ENCODE measurements around the gene RNU4-1.
A peak's percentile ranks its signal among the peaks of the same experiment; 100 is the strongest.
"Not testable (repeated sequence)": the region's sequence is repeated elsewhere in the genome, so short reads cannot be mapped to it uniquely, and the experiment has no call there.

Gene RNU4-1

GRCh38 chr12:120292661-120293531 lies at the start of gene RNU4-1:
Gene RNU4-1, minus strand, starts transcription at chr12:120293237.
- H3K27ac Mint-ChIP-seq: no peak within 1 kb of the TSS
- H3K36me3 Mint-ChIP-seq: no peaks in the 10 kb centered on the region
- DNase-seq (peak; percentile 89), ATAC-seq (replicated peaks) (peak; percentile 62 to 65)
- H3K9me3 Mint-ChIP-seq: no peaks in the 10 kb centered on the region
- no peaks in the 10 kb centered on the region for H3K27me3 Mint-ChIP-seq
- no peak within 1 kb of the TSS for H3K4me3 Mint-ChIP-seq
- H3K4me1 Mint-ChIP-seq: peaks cover 0 to 8% of the 10 kb centered on the region in 2 donors

GRCh38 chr12:120342175-120343038 lies 49.4 kb upstream of the RNU4-1 start:
- Mint-ChIP-seq H3K4me3 (no peak overlapping the region), H3K9me3 (peaks cover 12 to 13% of the 10 kb centered on the region in 2 donors), H3K4me1 (no peaks in the 10 kb centered on the region), H3K36me3 (peaks cover 0 to 7% of the 10 kb centered on the region in 2 donors), H3K27ac (no peak overlapping the region), H3K27me3 (peaks cover 15 to 26% of the 10 kb centered on the region in 2 donors)
- DNase-seq: no peak
- ATAC-seq (replicated peaks): no peak

GRCh38 chr12:120339256-120339655 lies 46.2 kb upstream of the RNU4-1 start:
- no peak overlapping the region for H3K4me3 Mint-ChIP-seq
- DNase-seq: no peak

GRCh38 chr12:120337730-120338129 lies 44.7 kb upstream of the RNU4-1 start:
- Mint-ChIP-seq H3K27ac (peak overlapping the region; percentile 77), H3K4me3 (no peak overlapping the region)

More at GRCh38 chr12:120339256-120339655, 46.2 kb upstream of the RNU4-1 start:
- Mint-ChIP-seq H3K27me3 (peaks cover 9% of the 10 kb centered on the region in 2 donors), H3K4me1 (peaks cover 8 to 12% of the 10 kb centered on the region in 2 donors), H3K27ac (no peak overlapping the region), H3K9me3 (peaks cover 25 to 26% of the 10 kb centered on the region in 2 donors), H3K36me3 (peaks cover 0 to 12% of the 10 kb centered on the region in 2 donors)
- ATAC-seq (replicated peaks): no peak

GRCh38 chr12:120336392-120336791 lies 43.4 kb upstream of the RNU4-1 start:
- peaks cover 0 to 12% of the 10 kb centered on the region in 2 donors for H3K36me3 Mint-ChIP-seq
- not testable (repeated sequence) for H3K27ac Mint-ChIP-seq

More at GRCh38 chr12:120337730-120338129, 44.7 kb upstream of the RNU4-1 start:
- no peak for DNase-seq
- ATAC-seq (replicated peaks): no peak
- peaks cover 0 to 12% of the 10 kb centered on the region in 2 donors for H3K36me3 Mint-ChIP-seq
- H3K9me3 Mint-ChIP-seq: peaks cover 25 to 26% of the 10 kb centered on the region in 2 donors
- H3K4me1 Mint-ChIP-seq: peaks cover 8 to 12% of the 10 kb centered on the region in 2 donors
- peaks cover 4 to 9% of the 10 kb centered on the region in 2 donors for H3K27me3 Mint-ChIP-seq

GRCh38 chr12:120335447-120335846 lies 42.4 kb upstream of the RNU4-1 start:
- DNase-seq (peak; percentile 75), ATAC-seq (replicated peaks) (peak; percentile 53 to 73)
- Mint-ChIP-seq H3K4me1 (peaks cover 8 to 12% of the 10 kb centered on the region in 2 donors), H3K36me3 (peaks cover 0 to 12% of the 10 kb centered on the region in 2 donors), H3K9me3 (peaks cover 25 to 26% of the 10 kb centered on the region in 2 donors)
- not testable (repeated sequence) for H3K4me3 Mint-ChIP-seq, H3K27me3 Mint-ChIP-seq, H3K27ac Mint-ChIP-seq

More at GRCh38 chr12:120336392-120336791, 43.4 kb upstream of the RNU4-1 start:
- H3K27me3 Mint-ChIP-seq; ATAC-seq (replicated peaks); DNase-seq; H3K4me3 Mint-ChIP-seq: not testable (repeated sequence)
- H3K9me3 Mint-ChIP-seq: peaks cover 25 to 26% of the 10 kb centered on the region in 2 donors
- H3K4me1 Mint-ChIP-seq: peaks cover 8 to 12% of the 10 kb centered on the region in 2 donors

GRCh38 chr12:120332523-120332922 lies 39.5 kb upstream of the RNU4-1 start:
- no peak for ATAC-seq (replicated peaks)

GRCh38 chr12:120332041-120332440 lies 39.0 kb upstream of the RNU4-1 start:
- peaks cover 11 to 13% of the 10 kb centered on the region in 2 donors for H3K9me3 Mint-ChIP-seq

More at GRCh38 chr12:120332523-120332922, 39.5 kb upstream of the RNU4-1 start:
- peaks cover 9 to 14% of the 10 kb centered on the region in 2 donors for H3K27me3 Mint-ChIP-seq
- H3K36me3 Mint-ChIP-seq: peaks cover 0 to 6% of the 10 kb centered on the region in 2 donors
- no peak overlapping the region for H3K27ac Mint-ChIP-seq
- peaks cover 8 to 12% of the 10 kb centered on the region in 2 donors for H3K4me1 Mint-ChIP-seq
- DNase-seq: no peak
- H3K9me3 Mint-ChIP-seq: peaks cover 13 to 15% of the 10 kb centered on the region in 2 donors
- H3K4me3 Mint-ChIP-seq: no peak overlapping the region

GRCh38 chr12:120331390-120331789 lies 38.4 kb upstream of the RNU4-1 start:
- DNase-seq: no peak
- H3K27ac Mint-ChIP-seq: no peak overlapping the region
- peaks cover 9 to 14% of the 10 kb centered on the region in 2 donors for H3K27me3 Mint-ChIP-seq
- ATAC-seq (replicated peaks): no peak
- no peak overlapping the region for H3K4me3 Mint-ChIP-seq
- H3K9me3 Mint-ChIP-seq: peaks cover 6 to 7% of the 10 kb centered on the region in 2 donors
- H3K4me1 Mint-ChIP-seq: peaks cover 8 to 13% of the 10 kb centered on the region in 2 donors
- H3K36me3 Mint-ChIP-seq: peaks cover 0 to 3% of the 10 kb centered on the region in 2 donors

More at GRCh38 chr12:120332041-120332440, 39.0 kb upstream of the RNU4-1 start:
- peaks cover 0 to 3% of the 10 kb centered on the region in 2 donors for H3K36me3 Mint-ChIP-seq
- H3K4me3 Mint-ChIP-seq: no peak overlapping the region
- DNase-seq (no peak), ATAC-seq (replicated peaks) (no peak)
- H3K4me1 Mint-ChIP-seq: peaks cover 8 to 12% of the 10 kb centered on the region in 2 donors
- H3K27ac Mint-ChIP-seq: no peak overlapping the region
- H3K27me3 Mint-ChIP-seq: peaks cover 9 to 14% of the 10 kb centered on the region in 2 donors

- H3K36me3 Mint-ChIP-seq: no peaks in the 10 kb centered on the region
- H3K9me3 Mint-ChIP-seq: no peaks in the 10 kb centered on the region
- DNase-seq (no peak), ATAC-seq (replicated peaks) (no peak)
- no peak overlapping the region for H3K4me3 Mint-ChIP-seq
- H3K27me3 Mint-ChIP-seq: peaks cover 9 to 10% of the 10 kb centered on the region in 2 donors
- peaks cover 1 to 14% of the 10 kb centered on the region in 2 donors for H3K4me1 Mint-ChIP-seq
- H3K27ac Mint-ChIP-seq: no peak overlapping the region
Observed at GRCh38 chr12:120328228-120328627, 35.2 kb upstream of the RNU4-1 start.

GRCh38 chr12:120327593-120327992 lies 34.6 kb upstream of the RNU4-1 start, which contains the start of gene PLA2G1B:
Gene PLA2G1B, minus strand, starts transcription at chr12:120327779. Its CDS starts 26 bp downstream, at chr12:120327753.
- ATAC-seq (replicated peaks): no peak
- H3K27ac Mint-ChIP-seq: peak within 1 kb of the TSS; percentile 9
- DNase-seq: no peak

GRCh38 chr12:120324841-120325417 lies 31.9 kb upstream of the RNU4-1 start:
- ATAC-seq (replicated peaks) (no peak), DNase-seq (no peak)
- H3K27ac Mint-ChIP-seq: no peak overlapping the region
- no peaks in the 10 kb centered on the region for H3K9me3 Mint-ChIP-seq
- H3K4me1 Mint-ChIP-seq: peaks cover 1 to 14% of the 10 kb centered on the region in 2 donors
- H3K36me3 Mint-ChIP-seq: no peaks in the 10 kb centered on the region
- no peak overlapping the region for H3K4me3 Mint-ChIP-seq
- H3K27me3 Mint-ChIP-seq: peaks cover 12 to 17% of the 10 kb centered on the region in 2 donors

More at GRCh38 chr12:120327593-120327992, 34.6 kb upstream of the RNU4-1 start, which contains the start of gene PLA2G1B:
- Mint-ChIP-seq H3K36me3 (no peaks in the 10 kb centered on the region), H3K27me3 (peaks cover 9 to 10% of the 10 kb centered on the region in 2 donors), H3K9me3 (no peaks in the 10 kb centered on the region), H3K4me1 (peaks cover 1 to 14% of the 10 kb centered on the region in 2 donors), H3K4me3 (no peak within 1 kb of the TSS)

- Mint-ChIP-seq H3K4me3 (no peak overlapping the region), H3K9me3 (no peaks in the 10 kb centered on the region)
Observed at GRCh38 chr12:120323772-120324171, 30.7 kb upstream of the RNU4-1 start.

More at GRCh38 chr12:120323772-120324171, 30.7 kb upstream of the RNU4-1 start:
- Mint-ChIP-seq H3K27ac (no peak overlapping the region), H3K36me3 (no peaks in the 10 kb centered on the region), H3K27me3 (peaks cover 6 to 18% of the 10 kb centered on the region in 2 donors), H3K4me1 (peaks cover 1 to 14% of the 10 kb centered on the region in 2 donors)
- no peak for ATAC-seq (replicated peaks)
- DNase-seq: no peak
